ENCODE data around the gene LRRN2.
A peak's percentile ranks its signal among the peaks of the same experiment; 100 is the strongest.

LRRN2 gene

DNA sequence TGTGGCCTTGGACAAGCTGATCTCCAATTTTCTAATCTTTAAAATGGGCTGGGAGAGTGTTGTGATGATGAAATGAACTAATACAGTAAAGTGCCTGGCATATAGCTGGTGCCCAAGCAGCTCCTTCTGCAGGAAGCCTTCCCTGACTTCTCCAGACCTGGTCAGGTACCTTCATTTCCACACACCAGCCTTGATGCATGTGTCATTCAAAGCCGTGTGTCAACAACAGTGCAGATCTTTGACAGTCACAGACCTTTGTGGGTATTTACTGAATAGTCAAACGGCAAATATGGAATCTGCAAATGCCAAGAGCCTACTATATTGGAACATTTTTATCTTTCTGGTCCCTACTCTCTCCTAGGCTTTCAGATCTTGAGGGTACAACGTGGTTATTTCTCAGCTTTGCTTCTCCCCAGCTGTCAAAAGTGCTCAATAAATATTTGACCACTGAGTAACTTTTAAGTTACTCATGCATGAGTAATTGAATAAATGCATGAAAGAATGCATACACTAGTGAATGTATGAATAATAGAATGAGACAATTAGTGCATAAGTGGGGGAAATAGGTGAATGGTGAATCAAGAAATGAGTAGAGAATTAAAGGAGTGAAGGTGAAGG lies 94.0 kb downstream of the LRRN2 start:
- DNase-seq (ENCODE audit: low spot score in 2 of 2) (no peak), ATAC-seq (ENCODE audit: low read depth) (no peak)
- H3K36me3 Mint-ChIP-seq, result peaks cover 11% of the 10 kb centered on the region
- H3K9me3 Mint-ChIP-seq, result no peaks in the 10 kb centered on the region
- no peak overlapping the region for H3K27ac Mint-ChIP-seq
- peaks cover 11% of the 10 kb centered on the region for H3K4me1 Mint-ChIP-seq
- H3K4me3 Mint-ChIP-seq, result no peak overlapping the region
- no peaks in the 10 kb centered on the region for H3K27me3 Mint-ChIP-seq

DNA sequence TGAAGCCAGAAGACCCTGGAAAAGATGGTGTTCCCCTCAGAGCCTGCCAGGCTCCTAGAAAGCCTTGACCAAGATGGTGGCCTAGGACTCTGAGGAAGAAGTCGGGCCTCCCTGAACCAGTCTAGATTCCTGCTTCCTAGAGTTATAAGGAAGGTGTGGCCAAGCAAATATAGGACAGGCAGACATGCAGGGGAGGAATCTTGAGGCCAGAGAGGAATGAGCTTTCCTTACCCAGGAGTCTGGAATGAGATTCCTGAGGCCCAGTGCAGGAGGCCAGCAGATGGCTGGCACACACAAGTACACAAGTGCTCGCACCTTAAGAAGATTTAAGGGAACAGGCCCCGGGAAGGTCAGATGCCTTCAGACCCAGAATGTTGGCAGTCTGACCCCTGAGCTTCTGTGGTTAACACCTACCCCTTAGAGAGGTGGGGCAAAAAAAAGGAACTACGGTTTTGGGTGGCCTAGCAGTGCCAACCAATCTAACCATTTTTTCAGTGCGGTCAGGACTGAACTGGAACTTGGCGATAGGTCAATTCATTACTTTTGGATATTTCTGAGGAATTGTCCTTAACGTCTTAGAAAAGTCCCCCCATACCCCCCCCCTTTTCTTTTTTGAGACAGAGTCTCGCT lies 96.0 kb downstream of the LRRN2 start:
- DNase-seq (ENCODE audit: low spot score in 2 of 2) (no peak), ATAC-seq (ENCODE audit: low read depth) (peak; percentile 46)
- Mint-ChIP-seq H3K36me3 (peaks cover 4% of the 10 kb centered on the region), H3K27ac (peak overlapping the region; percentile 79), H3K27me3 (no peaks in the 10 kb centered on the region), H3K9me3 (no peaks in the 10 kb centered on the region), H3K4me3 (no peak overlapping the region), H3K4me1 (peaks cover 21% of the 10 kb centered on the region)

DNA sequence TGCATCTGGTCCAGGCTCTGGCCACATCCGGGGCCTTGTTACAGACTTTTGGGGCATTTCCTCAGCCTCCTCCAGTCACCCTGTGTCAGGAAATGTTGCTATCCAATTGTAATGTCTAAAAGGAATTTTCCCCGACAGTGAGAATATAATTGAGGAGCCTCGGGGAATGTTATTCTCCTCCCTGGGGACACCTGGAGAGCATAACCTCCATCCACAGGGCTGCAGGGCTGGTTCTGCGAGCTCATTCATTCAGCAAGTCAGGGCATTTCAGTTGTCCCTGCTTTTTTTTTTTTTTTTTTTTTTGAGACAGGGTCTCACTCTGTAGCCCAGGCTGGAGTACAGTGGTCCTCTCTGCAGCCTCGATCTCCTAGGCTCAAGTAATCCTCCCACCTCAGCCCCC lies 96.7 kb downstream of the LRRN2 start:
- no peak for DNase-seq (ENCODE audit: low spot score in 2 of 2)
- H3K4me3 Mint-ChIP-seq, result no peak overlapping the region
- H3K27me3 Mint-ChIP-seq, result no peaks in the 10 kb centered on the region
- no peak for ATAC-seq (ENCODE audit: low read depth)
- H3K4me1 Mint-ChIP-seq, result peaks cover 21% of the 10 kb centered on the region
- no peak overlapping the region for H3K27ac Mint-ChIP-seq
- no peaks in the 10 kb centered on the region for H3K9me3 Mint-ChIP-seq
- H3K36me3 Mint-ChIP-seq, result peaks cover 4% of the 10 kb centered on the region

DNA sequence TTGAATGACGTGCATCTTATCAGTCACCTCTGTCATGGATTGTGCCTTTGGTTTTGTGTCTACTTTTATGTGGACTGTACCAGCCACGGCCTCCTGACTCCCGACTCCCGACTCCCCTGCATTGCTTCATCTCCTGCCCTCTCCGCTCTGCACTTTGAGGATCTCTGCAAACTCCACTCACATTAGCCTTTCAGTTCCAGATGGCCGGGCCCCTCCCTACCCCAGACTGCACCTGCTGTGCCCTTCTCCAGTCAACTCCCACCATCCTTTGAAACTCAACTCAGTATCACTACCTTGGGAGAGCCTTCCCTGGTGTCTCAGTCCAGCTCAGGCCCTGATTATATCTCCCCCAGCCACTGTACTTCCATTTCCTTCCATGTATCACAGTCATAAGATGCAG lies 97.9 kb downstream of the LRRN2 start:
- no peaks in the 10 kb centered on the region for H3K27me3 Mint-ChIP-seq
- H3K9me3 Mint-ChIP-seq, result no peaks in the 10 kb centered on the region
- H3K4me1 Mint-ChIP-seq, result peaks cover 21% of the 10 kb centered on the region
- no peak for ATAC-seq (ENCODE audit: low read depth)
- no peak overlapping the region for H3K27ac Mint-ChIP-seq
- no peak for DNase-seq (ENCODE audit: low spot score in 2 of 2)
- peaks cover 6% of the 10 kb centered on the region for H3K36me3 Mint-ChIP-seq
- no peak overlapping the region for H3K4me3 Mint-ChIP-seq

DNA sequence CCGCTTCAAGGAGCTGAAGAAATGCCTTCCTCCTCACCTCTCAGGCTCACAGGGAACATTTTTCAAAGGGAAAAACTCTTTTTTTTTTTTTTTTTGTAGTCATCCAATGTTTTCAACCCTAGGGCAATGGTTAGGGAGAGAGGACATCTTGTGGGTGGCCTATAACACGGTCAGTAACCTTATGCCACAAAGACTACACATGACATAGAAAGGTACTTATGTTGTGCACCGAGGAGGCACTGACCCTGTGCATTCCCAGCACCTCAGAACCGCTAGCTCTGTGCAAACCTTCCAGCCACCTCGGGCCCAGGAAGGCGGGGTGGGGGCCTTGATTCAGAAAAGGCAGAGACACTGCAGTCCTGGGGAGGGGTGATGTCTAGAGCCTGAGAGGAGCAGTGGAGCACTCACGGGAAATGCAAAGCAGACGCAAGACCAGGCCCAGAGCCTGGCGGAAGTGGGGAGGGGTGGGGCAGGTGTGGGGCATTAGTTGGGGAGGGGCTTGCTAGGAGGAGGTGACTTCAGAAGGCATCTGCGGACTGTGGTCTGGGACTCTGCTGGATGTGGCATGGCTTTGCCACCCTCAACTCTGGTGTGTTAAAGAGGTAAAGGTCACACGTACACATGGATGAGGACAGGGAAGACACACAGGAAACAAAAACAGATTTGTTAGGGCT lies 100.7 kb downstream of the LRRN2 start:
- peak in 1 of 2 donors; percentile 26 for DNase-seq (ENCODE audit: low spot score in 2 of 2)
- no peaks in the 10 kb centered on the region for H3K27me3 Mint-ChIP-seq
- H3K4me3 Mint-ChIP-seq, result peak overlapping the region; percentile 68
- H3K4me1 Mint-ChIP-seq, result peaks cover 29% of the 10 kb centered on the region
- no peaks in the 10 kb centered on the region for H3K9me3 Mint-ChIP-seq
- peak; percentile 97 for ATAC-seq (ENCODE audit: low read depth)
- peak overlapping the region; percentile 45 for H3K27ac Mint-ChIP-seq
- peaks cover 9% of the 10 kb centered on the region for H3K36me3 Mint-ChIP-seq

DNA sequence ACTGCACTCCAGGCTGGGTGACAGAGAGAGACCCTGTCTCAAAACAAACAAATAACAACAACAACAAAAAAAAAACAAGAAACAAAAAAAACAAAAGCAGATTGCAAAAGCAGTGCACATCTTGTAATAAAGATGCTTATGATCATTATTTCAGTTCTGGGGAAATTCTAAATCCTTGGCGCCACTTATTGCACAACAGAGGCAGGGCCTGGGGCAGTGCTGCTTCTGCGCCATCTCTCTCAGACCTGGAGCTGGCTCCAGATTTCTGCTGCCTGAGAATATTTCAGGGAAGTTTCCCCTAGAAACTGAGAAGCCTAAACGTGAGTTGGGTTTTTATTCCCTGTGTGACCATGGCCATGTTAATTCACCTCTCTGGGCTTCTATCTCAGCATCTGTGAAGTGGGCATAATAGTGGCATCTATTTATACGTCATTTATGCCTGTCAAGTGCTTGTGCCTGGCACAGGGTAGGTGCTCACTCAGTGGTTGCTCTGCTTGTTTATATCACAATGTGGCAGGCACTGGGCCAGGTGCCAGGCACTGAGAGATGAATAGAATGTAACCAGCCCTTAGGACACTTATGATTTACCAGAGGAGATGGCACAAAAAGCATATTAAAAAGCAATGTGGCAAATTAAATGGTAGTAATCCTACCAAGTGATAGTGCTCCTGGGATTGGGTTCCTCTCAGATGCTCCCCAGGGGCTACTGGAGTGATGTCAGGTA lies 101.5 kb downstream of the LRRN2 start:
- ATAC-seq (ENCODE audit: low read depth) (no peak), DNase-seq (ENCODE audit: low spot score in 2 of 2) (no peak)
- Mint-ChIP-seq H3K36me3 (peaks cover 9% of the 10 kb centered on the region), H3K27ac (no peak overlapping the region), H3K4me3 (no peak overlapping the region), H3K27me3 (no peaks in the 10 kb centered on the region), H3K9me3 (no peaks in the 10 kb centered on the region), H3K4me1 (peaks cover 27% of the 10 kb centered on the region)

DNA sequence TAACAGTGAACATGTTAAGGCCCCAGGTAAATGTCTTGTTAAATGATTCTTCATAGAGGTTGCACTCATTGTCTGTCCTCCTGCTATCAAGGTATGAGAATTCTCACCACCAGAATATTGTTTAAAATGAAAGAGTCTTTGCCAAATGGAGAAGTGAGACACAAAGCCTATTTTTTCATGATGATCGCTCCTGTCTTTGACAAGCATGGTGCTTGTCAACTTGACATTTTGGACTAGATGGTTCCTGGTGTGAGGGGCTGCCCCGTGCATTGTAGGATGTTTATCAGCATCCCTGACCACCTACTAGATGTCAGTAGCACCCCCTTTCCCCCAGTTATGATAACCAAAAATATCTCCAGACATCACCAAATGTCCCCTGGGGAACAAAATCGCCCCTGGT lies 103.8 kb downstream of the LRRN2 start:
- Mint-ChIP-seq H3K9me3 (no peaks in the 10 kb centered on the region), H3K4me1 (peaks cover 30% of the 10 kb centered on the region), H3K27me3 (no peaks in the 10 kb centered on the region), H3K36me3 (peaks cover 4% of the 10 kb centered on the region), H3K4me3 (no peak overlapping the region), H3K27ac (peak overlapping the region; percentile 70)
- no peak for ATAC-seq (ENCODE audit: low read depth)
- no peak for DNase-seq (ENCODE audit: low spot score in 2 of 2)

DNA sequence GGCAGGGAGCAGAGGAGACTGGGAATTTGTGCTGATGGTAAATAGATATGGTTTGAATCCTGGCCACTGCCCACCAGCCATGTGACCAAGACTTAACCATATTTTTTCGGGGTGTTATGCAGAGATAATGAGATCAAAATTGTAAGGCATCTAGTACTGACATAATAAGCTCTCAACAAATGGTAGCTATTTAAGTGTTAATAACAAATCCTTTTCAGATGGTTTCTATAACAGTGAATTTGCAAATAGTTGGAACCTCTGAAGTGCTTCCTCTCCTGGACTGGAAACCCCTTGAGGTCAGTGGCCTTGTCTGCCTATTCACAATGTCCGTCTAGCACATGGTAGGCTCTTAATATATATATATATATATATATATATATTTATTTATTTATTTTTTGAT lies 104.7 kb downstream of the LRRN2 start:
- Mint-ChIP-seq H3K36me3 (peaks cover 4% of the 10 kb centered on the region), H3K27ac (peak overlapping the region; percentile 91)
- no peak for ATAC-seq (ENCODE audit: low read depth)

DNA sequence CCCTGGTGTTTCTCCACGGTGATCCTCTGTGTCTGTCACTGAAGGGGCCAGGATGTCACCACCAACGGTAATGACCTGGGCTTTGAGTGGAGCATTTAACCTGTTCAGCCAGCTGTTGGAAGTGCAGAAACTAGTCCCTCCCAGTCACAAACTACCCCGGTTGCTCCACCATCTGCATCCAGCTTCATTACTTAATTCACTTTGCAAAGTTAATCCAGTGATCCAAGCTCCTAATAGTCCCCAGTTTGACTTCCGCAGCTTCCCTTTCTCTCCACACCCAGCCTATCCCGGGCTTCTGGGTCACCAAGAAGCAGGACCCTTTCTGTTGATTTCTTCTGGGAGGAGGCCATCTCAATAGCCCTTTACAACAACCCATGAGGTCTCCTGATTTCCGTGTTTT lies 105.9 kb downstream of the LRRN2 start:
- H3K4me1 Mint-ChIP-seq, result peaks cover 20% of the 10 kb centered on the region
- H3K4me3 Mint-ChIP-seq, result peak overlapping the region; percentile 91
- H3K27ac Mint-ChIP-seq, result peak overlapping the region; percentile 91
- no peak for DNase-seq (ENCODE audit: low spot score in 2 of 2)
- no peak for ATAC-seq (ENCODE audit: low read depth)
- H3K9me3 Mint-ChIP-seq, result no peaks in the 10 kb centered on the region
- peaks cover 4% of the 10 kb centered on the region for H3K36me3 Mint-ChIP-seq
- no peaks in the 10 kb centered on the region for H3K27me3 Mint-ChIP-seq

More for the DNA sequence above, 104.7 kb downstream of the LRRN2 start:
- Mint-ChIP-seq H3K27me3 (no peaks in the 10 kb centered on the region), H3K4me1 (peaks cover 30% of the 10 kb centered on the region), H3K4me3 (peak overlapping the region; percentile 91), H3K9me3 (no peaks in the 10 kb centered on the region)
- no peak for DNase-seq (ENCODE audit: low spot score in 2 of 2)

DNA sequence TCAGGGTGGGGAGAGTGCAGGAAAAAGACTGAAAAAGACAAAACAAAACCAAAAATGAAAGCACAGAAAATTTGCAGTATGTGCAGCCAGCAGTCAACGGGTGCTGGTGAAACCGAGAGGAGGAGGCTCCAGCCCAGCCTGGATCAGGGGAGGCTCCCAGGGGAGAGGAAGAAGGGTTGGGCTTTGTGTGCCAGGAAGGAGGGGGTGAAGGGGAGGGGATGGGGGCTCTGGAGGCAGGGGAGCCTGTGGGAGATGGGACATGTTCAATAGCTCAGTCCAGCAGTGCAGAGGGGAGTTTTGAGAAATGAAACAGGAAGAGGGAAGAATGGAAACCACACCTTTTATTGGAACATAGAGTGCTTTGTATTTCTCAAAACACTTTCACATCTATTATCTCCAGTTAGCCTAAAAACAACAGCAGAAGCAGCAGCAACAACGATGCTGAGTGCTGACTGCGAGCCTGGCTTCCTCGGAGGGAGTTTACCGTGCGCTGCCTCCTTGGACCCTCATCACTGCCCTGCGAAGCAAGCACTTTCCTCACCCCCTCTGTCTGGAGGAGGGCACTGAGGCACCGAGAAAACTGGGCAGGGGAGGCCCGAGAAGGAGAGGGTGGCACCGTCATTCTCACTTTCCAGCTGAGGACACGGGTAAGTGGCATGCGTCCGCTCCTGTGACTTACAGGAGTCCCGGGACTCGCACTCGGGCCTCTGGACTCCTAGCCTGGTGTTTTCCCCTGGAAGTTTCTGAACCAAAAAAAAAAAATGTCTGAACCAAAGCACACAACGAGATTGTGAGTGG lies 106.5 kb downstream of the LRRN2 start:
- no peaks in the 10 kb centered on the region for H3K27me3 Mint-ChIP-seq
- H3K36me3 Mint-ChIP-seq, result peaks cover 4% of the 10 kb centered on the region
- DNase-seq (ENCODE audit: low spot score in 2 of 2) (no peak), ATAC-seq (ENCODE audit: low read depth) (peak; percentile 84)
- peak overlapping the region; percentile 91 for H3K27ac Mint-ChIP-seq
- H3K4me3 Mint-ChIP-seq, result peak overlapping the region; percentile 91
- no peaks in the 10 kb centered on the region for H3K9me3 Mint-ChIP-seq
- H3K4me1 Mint-ChIP-seq, result peaks cover 21% of the 10 kb centered on the region

DNA sequence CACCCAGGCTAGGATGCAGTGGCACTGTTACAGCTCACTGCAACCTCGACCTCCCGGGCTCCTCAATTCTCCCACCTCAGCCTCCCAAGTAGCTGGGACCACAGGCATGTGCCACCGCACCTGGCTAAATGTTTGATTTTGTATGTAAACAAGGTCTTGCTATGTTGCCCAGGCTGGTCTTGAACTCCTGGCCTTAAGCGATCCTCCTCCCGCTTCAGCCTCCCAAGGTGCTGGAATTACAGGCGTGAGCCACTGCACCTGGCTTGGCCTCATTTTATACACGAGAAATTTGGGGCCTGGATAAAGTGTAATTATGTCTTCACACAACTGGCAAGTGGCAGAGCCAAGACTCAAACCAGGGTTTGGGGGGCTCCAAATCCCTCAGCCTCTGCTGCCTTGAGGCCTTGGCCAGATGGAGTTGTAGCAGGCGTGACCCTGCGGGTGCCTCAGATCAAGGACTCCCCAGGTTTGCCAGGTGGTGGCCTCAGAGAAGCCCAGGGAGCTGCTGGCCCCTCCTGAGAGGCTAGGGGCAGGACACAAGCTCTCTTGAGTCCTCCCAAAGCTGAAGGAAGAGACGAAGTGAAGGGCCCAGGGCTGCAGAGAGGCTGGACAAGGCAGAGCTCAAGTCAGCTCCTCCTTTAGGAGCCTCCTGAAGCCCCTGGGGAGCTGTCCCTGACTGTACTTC lies 107.6 kb downstream of the LRRN2 start:
- no peak for DNase-seq (ENCODE audit: low spot score in 2 of 2)
- Mint-ChIP-seq H3K4me3 (no peak overlapping the region), H3K27me3 (no peaks in the 10 kb centered on the region), H3K4me1 (peaks cover 23% of the 10 kb centered on the region), H3K9me3 (no peaks in the 10 kb centered on the region), H3K27ac (peak overlapping the region; percentile 91), H3K36me3 (peaks cover 5% of the 10 kb centered on the region)
- ATAC-seq (ENCODE audit: low read depth), result no peak

DNA sequence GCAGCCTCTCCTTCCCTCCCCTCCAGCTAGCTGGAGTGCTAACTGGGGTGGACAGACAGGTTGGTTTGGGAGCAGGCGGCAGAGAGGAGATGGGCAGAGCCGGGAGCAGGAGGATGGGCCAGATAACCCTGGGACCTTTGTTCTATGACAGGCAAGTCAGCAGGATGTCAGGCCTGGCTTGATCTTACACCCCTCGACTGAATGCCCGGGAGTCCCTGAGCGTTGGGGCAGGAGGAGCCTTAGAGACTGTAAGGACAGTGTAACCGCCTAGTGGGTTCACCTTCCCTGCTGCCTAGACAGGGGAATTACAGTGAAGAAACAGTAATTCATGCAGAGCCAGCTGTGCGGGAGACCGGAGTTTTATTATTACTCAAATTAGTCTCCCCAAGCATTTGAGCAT lies 109.1 kb downstream of the LRRN2 start:
- Mint-ChIP-seq H3K4me3 (no peak overlapping the region), H3K27ac (no peak overlapping the region), H3K4me1 (peaks cover 19% of the 10 kb centered on the region), H3K36me3 (peaks cover 11% of the 10 kb centered on the region), H3K9me3 (no peaks in the 10 kb centered on the region), H3K27me3 (no peaks in the 10 kb centered on the region)
- no peak for ATAC-seq (ENCODE audit: low read depth)
- no peak for DNase-seq (ENCODE audit: low spot score in 2 of 2)
